Sigmoid colon (tissue), 4 donors: ENCODE data around the gene PCBP3.

ENCODE experiments used
- CTCF ChIP-seq, 4 experiments: fragments of 450-650 bp in 3 of 4; fragments of 200-600 bp in 1 of 4; IDR thresholded peaks; one replicate each; pipeline ENCODE4 v1.5.1; 2016 to 2019; ENCODE audit warnings: antibody characterized with exemption in 4 of 4, mild to moderate bottlenecking in 3 of 4, moderate library complexity in 2 of 4
- POLR2A ChIP-seq, 2 donors: fragments of 450-650 bp; IDR thresholded peaks; one replicate each; pipeline ENCODE4 v1.6.1; 2016; ENCODE audit warnings: antibody characterized with exemption in 2 of 2, mild to moderate bottlenecking in 2 of 2, moderate library complexity in 2 of 2
- POLR2AphosphoS5 ChIP-seq, 4 donors: sonication (generic); formaldehyde crosslinking; IDR thresholded peaks; one replicate each; pipeline ENCODE4 v1.6.1; 2017; ENCODE audit warnings: antibody characterized with exemption in 4 of 4

- no peak for TF ChIP-seq POLR2AphosphoS5 (IDR thresholded peaks at IDR 0.05)
- no peak for TF ChIP-seq POLR2A (IDR thresholded peaks at IDR 0.05)
- no peak for TF ChIP-seq CTCF (IDR thresholded peaks at IDR 0.05)
These were observed 266.6 kb downstream of the PCBP3 start for GRCh38 chr21:45910155-45910547.
